SHP77 (cell line): ENCODE measurements around the gene RPL32.
"Not testable (repeated sequence)": the region's sequence is repeated elsewhere in the genome, so short reads cannot be mapped to it uniquely, and the experiment has no call there.

Experiments used
- DNase-seq, 2 experiments: peaks; one replicate each; lab custom pipeline; 2025; lab: John Stamatoyannopoulos, UW

Gene RPL32

DNA sequence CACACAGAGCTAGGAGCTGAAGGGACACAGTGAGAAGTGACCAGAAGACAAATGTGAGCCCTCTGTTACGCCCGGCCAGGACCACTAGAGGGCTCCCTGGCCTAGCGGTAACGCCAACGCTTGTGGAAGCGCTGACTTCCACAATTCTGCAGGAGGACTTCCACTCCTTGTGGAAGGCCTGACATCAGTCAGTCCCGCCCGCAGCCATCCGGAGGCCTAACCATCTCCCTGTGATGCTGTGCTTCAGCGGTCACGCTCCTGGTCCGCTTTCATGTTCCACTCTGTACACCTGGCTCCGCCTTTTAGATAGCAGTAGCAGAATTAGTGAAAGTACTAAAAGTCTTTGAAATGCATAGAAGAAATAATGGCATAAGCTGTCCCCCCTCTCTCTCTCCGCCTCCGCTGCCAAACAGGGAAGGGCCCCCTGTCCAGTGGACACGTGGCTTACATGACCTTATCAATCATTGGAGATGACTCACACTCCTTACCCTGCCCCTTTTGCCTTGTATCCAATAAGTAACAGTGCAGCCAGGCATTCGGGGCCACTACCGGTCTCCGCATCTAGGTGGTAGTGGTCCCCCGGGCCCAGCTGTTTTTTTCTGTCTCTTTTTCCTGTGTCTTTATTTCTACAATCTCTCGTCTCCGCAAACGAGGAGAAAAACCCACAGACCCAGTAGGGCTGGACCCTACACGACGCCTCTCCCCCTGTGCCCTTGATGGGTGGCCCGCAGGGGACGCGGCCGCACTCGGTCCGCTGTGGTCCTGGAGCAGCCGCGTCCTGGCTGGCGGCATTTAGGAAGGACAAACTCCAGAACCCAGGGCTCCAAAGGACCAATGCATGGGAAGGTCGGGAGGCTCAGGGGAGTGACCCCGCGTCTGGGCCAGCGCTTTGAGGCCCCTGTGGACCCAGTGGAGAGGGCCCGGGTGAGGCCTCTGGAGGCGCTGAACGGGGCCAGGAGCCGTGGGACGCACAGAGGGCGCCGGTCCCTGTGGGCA lies 27.0 kb upstream of the RPL32 start:
- DNase-seq = peak; percentile 83 to 86

DNA sequence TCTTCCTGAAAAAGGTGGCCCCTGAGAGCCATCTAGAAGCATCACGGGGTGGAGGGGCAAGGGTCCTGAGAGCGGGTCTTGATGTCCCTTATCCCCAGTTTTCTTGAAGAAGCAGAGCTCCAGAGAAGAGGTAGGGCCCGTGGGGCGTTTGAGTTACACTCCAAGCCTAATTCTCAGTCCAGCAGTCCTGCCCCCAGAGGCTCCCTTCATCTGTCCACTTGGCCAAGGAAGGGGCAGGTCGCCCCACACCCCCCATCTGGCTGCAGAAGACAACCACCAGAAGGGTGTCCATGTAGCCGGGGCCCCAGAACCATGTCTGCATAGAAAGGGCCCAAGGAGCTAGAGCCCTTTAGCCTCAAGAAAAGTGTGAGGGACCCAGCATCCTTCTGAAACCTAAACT lies 25.5 kb upstream of the RPL32 start:
- DNase-seq = no peak

DNA sequence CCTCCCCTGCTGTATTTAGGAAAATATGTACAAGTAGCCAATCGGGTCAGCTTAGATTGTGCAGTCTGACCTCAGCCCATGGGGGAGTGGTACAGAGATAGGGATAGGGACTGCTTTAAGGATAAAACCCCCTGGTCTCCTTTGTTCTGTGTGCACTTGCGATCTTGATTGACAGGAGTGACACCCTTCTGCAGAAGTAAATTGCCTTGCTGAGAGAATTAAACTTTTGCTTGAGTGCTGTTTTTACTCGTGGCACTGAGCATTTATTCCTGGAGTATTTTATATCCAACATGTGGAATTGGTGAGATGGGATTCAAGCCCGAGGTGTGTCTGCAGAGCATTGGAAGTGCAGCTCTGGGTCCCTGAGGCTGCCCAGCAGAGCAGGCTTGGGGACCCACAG lies 23.9 kb upstream of the RPL32 start:
- DNase-seq = no peak

DNA sequence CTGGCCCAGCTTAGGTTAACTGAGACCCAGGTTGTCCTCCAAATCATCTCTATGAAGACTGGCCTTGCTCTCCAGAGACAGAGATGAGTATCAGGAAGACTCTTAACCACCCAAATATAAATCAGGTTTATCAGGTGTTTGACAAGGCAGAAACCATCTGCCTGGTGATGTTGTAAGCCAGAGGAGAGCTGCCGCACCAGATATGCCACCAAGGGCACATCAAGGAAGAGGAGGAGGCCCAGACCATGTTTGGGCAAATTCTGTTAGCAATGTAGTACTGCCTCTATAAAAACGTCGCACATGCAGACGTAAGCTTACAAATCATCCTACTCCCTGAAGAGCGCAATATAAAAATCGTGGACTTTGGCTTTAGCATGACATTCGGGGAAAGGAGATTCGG lies 21.0 kb upstream of the RPL32 start:
- DNase-seq = no peak

DNA sequence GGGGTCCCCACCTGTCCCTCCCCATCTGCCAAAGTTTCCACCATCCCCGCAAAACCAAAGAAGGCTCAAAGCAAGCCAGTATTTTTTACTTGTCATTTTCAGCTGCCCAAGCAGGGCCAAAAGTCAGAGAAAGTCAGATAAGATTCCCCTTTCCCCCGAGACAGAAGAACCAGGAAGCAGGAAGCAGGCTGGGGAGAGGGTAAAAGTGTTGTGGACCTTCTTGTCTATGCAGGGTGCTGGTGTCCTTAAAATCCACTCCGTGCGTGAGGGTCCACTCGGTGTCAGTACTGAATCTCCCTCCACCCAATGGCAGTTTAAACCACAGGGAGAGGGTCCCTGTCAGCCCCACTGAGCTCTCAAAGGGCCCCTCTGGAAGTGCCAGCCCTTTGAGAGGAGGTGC lies 20.2 kb upstream of the RPL32 start:
- DNase-seq = no peak

DNA sequence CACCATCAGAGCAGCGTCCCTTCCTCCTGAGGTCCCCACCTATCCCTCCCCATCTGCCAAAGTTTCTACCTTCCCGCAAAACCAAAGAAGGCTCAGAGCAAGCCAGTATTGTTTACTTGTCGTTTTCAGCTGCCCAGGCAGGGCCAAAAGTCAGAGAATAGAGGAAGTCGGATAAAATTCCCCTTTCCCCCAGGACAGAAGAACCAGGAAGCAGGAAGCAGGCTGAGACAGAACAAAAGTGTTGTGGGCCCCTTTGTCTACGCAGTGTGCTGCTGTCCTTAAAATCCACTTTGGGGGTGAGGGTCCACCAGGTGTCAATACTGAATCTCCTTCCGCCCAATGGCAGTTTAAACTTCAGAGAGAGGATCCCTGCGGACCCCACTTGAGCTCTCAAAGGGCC lies 18.5 kb upstream of the RPL32 start:
- DNase-seq = no peak

DNA sequence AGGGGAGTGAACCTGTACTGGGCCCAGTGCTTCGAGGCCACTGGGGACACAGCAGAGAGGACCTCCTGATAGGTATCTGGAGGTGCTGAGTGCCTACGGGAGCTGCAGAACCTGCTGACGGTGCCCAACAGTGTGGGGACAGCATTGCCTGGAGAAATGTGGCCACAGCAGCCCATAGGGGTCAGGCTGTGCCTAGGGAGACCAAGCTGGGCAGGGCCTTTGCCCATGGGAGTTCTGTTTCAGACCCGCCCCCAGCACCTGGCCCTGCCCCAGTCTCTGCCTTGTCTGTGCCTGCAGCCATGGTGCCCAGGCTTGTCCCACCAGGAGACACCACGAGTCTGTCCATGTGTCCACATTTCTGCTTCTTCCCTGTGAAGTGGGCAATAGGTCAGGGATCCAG lies 15.3 kb upstream of the RPL32 start:
- DNase-seq = no peak

DNA sequence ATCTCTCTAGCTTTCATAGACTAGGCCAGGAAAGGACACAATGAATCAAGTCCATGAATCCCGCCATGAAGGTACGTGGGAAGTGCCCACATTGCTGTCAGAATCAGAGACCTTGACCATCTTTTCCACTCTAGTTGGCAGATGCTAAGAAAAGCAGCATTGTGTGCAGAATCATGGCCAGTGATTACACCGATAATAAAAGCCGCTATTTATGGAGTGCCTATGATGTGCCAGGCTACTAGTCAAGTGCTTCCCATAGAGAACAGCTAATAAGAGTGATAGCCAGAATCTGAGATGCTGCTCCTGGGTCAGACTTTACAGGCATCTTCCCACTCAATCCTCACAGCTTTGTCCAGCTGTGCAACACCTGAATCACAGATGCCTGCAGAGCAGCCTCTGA lies 13.2 kb upstream of the RPL32 start:
- no peak for DNase-seq

DNA sequence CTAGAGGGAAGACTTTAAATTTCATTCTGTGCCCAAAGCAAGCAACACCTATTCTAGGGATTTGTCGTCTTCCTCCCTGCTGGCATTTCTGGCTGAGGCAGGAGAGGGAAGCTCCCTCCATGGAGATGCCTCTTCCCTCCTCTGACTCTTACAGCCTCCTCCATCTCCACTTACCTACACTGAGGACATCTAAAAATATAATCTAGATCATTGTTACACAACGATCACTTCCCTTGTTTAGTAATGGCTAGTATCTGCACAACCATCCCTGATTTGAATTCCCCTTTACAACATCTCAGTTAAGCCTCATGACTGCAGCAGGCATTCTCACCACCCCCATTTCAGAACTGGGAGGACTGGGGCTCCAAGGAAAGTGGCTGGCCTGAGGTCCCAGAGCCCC lies 12.5 kb upstream of the RPL32 start:
- DNase-seq = not testable (repeated sequence)

DNA sequence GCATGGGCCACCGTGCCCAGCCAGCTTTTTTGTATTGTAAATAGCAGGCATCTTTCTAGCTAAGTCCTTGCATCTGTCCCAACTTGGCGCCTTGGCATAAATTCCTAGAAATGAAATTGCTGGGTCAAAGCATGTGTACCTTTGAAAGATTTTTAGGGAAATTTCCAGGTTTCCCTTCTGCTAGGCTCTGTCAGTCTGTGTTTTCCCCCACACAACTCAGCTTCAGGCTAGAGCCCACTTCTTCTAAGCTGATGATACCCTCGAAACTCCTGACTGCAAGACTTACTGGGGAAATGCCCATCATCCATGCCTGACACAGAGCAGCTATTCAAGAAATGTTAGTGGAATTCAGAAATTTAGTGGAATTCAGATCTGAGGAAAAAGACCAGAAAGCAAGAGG lies 10.8 kb upstream of the RPL32 start:
- no peak for DNase-seq

DNA sequence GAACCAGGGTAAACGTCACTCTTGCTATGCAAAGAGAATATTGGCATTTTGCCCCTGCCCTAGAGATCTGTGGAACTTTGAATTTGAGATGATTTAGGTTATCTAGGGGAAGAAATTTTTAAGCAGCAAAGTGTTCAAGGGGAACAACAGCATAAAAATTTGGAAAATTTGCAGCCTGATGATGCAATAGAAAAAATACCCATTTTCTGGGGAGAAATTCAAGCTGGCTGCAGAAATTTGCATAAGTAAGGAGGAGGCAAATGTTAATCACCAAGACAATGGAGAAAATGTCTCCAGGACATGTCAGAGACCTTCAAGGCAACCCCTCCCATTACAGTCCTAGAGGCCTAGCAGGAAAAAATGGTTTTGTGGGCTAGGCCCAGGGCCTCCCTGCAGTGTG lies 4.4 kb upstream of the RPL32 start:
- no peak for DNase-seq

DNA sequence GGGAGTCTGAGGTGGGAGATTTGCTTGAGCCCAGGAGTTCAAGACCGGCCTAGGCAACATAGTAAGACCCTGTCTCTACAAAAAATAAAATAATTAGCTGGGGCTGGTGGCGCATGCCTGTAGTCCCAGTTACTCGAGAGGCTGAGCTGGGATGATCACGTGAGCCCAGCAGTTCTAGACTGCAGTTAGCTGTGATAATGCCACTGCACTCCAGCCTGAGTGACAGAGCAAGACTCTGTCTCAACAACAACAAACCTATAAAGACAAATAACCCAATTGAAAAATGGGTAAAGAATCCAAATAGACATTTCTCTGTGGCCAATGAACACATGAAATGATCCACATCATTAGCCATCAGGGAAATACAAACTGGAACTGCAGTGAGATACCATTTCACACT lies 1.1 kb upstream of the RPL32 start:
- no peak for DNase-seq

DNA sequence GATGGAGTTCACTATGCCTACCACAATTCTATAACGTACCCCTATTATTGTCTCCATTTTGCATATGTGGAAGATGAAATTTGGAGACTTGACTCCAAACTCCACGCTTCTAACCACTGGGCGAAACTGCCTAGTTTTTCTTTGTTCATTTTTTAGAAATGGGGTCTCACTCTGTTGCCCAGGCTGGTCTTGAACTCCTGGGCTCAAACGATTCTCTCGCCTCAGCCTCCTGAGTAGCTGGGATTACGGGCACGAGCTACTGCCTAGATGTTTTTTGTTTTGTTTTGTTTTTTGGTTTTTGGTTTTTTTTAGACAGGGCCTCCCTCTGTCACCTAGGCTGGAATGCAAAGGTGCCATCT lies 584 bp upstream of the RPL32 start:
- no peak for DNase-seq

DNA sequence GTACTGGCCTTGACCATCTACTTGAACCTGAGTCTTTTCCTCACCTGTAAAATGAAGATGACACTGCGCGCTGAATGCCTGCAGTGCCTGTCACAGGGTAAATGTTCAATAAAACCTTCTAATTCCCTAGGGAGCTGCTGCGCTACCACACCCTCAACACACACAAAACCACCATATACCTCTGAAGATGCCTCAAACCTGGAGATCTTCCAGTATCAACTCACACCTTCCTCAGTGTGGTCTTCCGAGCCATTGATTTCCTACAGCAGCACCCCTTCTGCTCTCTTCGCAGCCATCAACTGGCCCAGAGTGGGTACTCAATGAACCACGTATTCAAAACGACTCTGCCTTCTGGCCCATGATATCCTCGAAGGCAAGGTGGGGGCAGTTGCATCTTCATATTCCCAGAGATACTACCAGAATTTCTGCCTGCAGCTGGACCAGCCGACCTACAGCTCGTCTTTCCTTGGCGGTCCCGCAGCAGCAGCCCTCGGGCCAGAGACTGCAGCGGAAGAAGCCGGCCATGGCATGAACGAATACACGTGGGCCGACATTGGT lies 695 bp downstream of the RPL32 start:
- DNase-seq = no peak

DNA sequence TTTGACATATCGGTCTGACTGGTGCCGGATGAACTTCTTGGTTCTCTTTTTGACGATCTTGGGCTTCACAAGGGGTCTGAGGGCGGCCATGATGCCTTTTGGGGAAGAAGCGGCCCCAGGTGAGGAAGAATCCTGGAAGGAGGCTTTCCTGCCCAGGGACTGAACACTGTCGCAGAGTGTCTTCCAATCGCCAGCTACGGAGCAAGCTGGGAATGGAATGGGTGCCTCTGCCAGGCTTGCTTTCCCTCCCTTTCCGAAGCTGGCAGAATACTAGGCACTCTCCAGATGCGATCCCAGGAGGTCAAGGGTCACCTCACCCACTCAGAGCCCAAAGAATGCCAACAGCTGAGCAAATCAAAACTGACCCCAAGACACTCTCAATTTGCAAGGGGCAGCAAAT lies 1.2 kb downstream of the RPL32 start:
- not testable (repeated sequence) for DNase-seq

DNA sequence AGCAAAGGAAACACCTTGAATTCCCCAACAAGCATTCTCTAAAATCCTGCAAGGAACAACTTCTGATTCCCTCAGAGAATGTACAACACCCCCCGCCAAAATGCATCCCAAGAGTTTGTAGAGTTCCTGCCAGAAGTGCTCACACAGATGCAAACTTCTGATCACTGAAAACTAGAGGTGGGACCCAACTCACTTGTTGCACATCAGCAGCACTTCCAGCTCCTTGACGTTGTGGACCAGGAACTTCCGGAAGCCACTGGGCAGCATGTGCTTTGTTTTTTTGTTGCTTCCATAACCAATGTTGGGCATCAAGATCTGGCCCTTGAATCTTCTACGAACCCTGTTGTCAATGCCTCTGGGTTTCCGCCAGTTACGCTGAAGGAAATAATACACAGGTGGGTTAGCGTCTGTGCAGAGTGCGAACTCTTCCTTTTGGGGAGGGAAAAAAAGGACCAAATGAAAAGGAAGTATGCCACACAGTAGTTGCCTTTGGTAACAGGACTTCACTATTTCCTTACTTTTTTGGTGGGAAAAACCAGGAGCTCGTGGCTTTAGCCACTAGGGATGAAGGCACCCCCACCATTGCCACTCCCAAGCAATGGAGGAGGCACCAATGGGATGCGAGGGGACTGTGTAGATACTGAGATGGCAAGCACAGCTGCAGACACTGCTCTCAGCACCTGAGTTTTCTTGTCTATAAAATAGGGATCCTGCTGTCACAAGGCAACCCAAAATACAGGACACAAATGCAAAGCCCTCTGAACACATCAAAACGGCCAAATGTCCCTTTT lies 2.0 kb downstream of the RPL32 start:
- no peak for DNase-seq

DNA sequence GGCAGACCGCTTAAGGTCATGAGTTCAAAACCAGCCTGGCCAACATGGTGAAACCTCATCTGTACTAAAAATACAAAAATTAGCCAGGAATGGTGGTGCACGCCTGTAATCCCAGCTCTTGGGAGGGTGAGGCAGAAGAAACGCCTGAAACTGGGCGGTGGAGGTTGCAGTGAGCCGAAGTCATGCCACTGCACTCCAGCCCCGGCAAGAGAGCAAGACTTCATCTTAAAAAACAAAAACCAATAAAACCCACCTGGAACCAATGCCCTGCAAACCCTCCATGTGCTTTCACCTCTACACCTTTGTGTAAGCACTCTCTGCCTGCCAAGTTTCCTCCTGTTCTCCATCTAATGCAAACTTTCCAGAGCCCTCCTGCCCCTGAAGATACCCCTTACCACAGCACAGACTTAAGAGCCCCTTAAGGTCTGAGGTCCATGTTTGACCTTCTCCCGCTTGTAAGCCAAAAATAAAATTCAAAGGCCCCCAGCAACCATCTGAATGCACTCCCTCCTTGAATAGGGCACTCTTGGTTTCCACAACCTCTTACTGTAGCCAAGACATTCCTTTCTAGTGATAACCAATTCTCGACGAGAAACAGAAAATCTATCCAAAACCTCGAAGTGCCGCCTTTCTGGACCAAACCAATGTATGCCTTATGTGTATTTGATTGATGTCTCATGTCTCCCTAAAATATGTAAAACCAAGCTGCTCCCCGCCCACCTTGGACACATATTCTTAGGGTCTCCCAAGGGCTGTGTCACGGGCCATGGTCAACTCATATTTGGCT lies 3.0 kb downstream of the RPL32 start:
- no peak for DNase-seq

DNA sequence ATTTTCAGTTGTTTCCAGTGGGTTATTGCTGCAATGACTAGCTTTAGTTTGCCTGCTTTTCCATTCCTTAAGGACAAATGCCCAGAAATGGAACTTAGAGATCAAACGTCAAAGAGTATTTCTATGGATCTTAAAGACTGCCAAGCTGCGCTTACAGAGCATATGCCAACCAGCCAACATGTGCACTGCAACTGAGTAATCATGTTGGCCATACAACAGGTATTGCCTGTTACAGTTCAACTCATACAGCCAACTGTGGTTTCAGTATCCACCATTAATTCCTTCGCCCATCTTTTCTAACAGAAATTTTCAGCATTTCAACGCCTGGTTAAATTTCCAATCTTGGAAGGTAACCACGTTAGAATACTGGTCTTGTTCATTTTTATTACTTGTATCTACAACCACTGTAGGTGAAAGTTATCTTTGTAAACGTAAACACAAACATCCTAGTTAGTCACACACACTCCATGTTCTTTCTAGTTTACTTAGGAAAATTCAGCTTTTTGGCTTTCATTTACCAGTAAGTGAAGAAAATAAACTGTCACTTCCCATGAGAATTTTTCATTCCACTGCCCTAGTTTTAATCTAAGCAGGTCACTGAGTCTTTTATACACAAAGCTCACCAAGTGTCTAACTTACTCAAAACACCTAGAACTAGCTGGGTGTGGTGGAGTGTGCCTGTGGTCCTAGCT lies 3.9 kb downstream of the RPL32 start:
- no peak for DNase-seq

DNA sequence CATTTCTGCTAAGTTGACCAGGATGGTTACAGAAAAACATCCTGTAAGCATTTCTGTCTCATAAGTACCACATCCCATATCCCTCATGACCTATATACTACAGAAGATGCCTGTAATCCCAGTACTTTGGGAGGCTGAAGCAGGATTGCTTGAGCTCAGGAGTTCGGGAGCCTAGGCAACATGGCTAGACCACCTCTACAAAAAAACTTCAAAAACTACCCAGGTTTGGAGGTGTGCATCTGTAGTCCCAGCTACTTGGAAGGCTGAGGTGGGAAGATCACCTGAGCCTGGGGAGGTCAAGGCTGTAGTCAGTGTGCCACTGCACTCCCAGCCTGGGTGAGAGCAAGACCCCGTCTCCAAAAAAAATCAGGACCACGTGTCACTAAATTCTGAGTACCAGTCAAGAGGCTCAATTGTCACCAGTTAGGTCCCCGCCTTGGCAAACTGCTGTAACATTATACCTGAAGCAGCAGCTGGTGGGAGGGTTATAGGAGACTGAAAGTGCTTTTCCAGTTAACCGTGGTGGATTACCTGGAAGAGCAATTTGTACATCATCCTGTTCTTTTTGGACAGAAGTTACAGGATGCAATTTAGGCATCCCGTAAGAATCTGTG lies 6.2 kb downstream of the RPL32 start:
- DNase-seq = no peak

DNA sequence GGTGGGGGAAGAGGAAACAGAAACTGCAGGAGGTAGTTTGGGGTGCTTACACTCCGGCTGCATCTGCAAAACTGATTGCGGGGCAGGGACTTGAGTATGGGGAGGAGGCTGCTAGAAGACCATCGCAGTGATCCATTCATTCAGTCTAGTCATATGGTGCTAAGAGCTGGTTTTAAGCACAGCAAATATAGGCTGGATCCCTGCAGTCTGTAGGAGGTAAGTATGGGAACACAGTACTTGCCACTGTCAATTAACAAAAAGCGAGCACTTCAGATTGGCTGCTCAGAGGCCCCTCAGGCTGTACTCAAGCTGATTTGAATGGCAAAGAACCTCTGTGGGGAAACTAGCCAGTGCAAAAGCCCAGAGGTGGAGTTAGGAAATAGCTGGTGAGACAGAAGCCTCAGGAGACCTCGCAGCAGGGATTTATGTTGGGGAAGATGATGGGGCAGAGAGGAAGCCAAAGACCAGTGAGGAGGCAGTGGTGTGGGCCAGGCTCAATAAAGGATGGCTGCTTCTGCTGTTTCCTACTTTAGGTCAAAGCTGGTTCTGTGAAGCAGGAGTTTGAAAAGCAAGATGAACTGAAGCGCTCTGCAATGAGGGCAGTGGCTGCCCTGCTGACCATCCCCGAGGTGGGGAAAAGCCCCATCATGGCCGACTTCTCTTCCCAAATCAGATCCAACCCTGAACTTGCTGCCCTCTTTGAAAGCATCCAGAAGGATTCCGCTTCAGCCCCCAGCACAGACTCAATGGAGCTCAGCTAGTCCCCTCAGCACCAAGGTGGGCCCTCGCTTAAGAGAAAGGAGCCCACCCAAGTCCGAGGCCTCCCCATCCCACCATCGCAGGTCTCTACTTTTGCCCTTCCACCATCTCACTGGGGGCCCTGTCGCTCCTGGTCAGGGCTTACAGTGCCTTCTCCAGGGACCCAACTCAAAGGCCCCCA lies 7.9 kb downstream of the RPL32 start:
- no peak for DNase-seq
